Esophagus squamous epithelium (tissue), 4 donors: ENCODE measurements around the gene PTPRN2.

Experiments
- POLR2A ChIP-seq, 4 donors: fragments of 450-650 bp; IDR thresholded peaks; one replicate each; pipeline ENCODE4 v1.6.1; 2017; ENCODE audit warnings: antibody characterized with exemption in 4 of 4, mild to moderate bottlenecking in 4 of 4, moderate library complexity in 3 of 4
- TF ChIP-seq, protein P1 (sequence below), 6 experiments: fragments of 450-650 bp in 4 of 6; fragments of 200-600 bp in 2 of 6; sonication (generic) in 2 of 6; IDR thresholded peaks; one replicate each; pipeline ENCODE4 v1.5.1; 2016 to 2019; ENCODE audit warnings: antibody characterized with exemption in 6 of 6, mild to moderate bottlenecking in 4 of 6, moderate library complexity in 4 of 6

DNA sequence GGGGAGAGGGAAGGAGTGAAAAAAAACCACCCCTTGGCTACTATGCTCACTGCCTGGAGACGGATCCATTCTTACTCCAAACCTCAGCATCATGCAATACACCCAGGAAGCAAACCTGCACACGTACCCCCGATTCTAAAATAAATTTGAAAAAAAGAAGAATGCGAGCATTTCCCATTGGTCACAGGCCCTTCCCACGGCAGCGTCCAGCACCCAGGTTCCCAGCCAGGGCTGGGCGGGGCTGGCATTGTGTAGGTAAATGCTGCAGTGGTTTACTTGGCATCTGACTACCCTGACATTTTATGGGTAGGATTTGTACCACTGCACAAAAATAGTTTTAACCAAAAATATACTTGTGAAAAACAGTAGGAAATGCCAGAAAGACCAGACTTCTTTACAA, 831.9 kb downstream of the PTPRN2 start:
- no peak for TF ChIP-seq POLR2A (IDR thresholded peaks at IDR 0.05)
- TF ChIP-seq, protein P1, sequence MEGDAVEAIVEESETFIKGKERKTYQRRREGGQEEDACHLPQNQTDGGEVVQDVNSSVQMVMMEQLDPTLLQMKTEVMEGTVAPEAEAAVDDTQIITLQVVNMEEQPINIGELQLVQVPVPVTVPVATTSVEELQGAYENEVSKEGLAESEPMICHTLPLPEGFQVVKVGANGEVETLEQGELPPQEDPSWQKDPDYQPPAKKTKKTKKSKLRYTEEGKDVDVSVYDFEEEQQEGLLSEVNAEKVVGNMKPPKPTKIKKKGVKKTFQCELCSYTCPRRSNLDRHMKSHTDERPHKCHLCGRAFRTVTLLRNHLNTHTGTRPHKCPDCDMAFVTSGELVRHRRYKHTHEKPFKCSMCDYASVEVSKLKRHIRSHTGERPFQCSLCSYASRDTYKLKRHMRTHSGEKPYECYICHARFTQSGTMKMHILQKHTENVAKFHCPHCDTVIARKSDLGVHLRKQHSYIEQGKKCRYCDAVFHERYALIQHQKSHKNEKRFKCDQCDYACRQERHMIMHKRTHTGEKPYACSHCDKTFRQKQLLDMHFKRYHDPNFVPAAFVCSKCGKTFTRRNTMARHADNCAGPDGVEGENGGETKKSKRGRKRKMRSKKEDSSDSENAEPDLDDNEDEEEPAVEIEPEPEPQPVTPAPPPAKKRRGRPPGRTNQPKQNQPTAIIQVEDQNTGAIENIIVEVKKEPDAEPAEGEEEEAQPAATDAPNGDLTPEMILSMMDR (IDR thresholded peaks at IDR 0.05): no peak
